ENCODE data around the gene SCUBE1. TPM values are rescaled to one million over a fixed set of nuclear protein-coding genes. Genes with fewer than 3 reads are reported as not detected.

SCUBE1 gene
- total and polyA plus RNA-seq, 2 donors (not counting 3 experiments of a cell fraction or from before 2014, with no cell fraction given), result 0.07 TPM; not detected in 1

GRCh38 chr22:43180670-43181069, 162.5 kb downstream of the SCUBE1 start:
- no TSS peak for BruUV-seq (replicated peaks)
- Histone ChIP-seq H3K4me1 (ENCODE audit: control insufficient read depth, extremely low read depth, insufficient read depth, low read length) (peaks cover 15% of the 10 kb centered on the region), H3K79me2 (ENCODE audit: control insufficient read depth, insufficient read depth, low read length) (peaks cover 4% of the 10 kb centered on the region), H3K4me2 (ENCODE audit: insufficient read depth, low read length) (no peak overlapping the region), H3K27ac (ENCODE audit: insufficient read depth, low read depth, low read length) (no peak overlapping the region), H3K9ac (replicated peaks; ENCODE audit: extremely low read depth, insufficient read depth, low read length) (no peak overlapping the region), H3K9me1 (replicated peaks; ENCODE audit: control insufficient read depth, extremely low read depth, insufficient read depth, low read length) (no peaks in the 10 kb centered on the region), H3K27me3 (ENCODE audit: control insufficient read depth in 2 of 2, insufficient read depth in 2 of 2, low read length in 2 of 2) (no peaks in the 10 kb centered on the region), H2AFZ (ENCODE audit: low read depth, low read length) (no peak overlapping the region), H4K20me1 (replicated peaks; ENCODE audit: control insufficient read depth, extremely low read depth, insufficient read depth, low read length) (no peaks in the 10 kb centered on the region), H3K36me3 (ENCODE audit: control insufficient read depth in 2 of 2, extremely low read depth in 1 of 2, insufficient read depth in 2 of 2, low read length in 2 of 2) (peaks cover 5 to 8% of the 10 kb centered on the region in 2 experiments), H3K9me3 (replicated peaks; ENCODE audit: control insufficient read depth, insufficient read depth, low read length) (no peaks in the 10 kb centered on the region), H3K4me3 (replicated peaks in 1 of 3; ENCODE audit: insufficient read depth in 1 of 3, low read depth in 1 of 3, low read length in 3 of 3) (no peak overlapping the region)
- POLR2A ChIA-PET, result no interaction called here
- CTCF ChIA-PET, result no interaction called here
- no peak for FAIRE-seq
- no peak for DNase-seq (ENCODE audit: low read depth, low spot score)
- TF ChIP-seq JUN (IDR thresholded peaks at IDR 0.05; ENCODE audit: borderline replicate concordance, insufficient read depth, insufficient read length, low read depth) (no peak), FOS (IDR thresholded peaks at IDR 0.05; ENCODE audit: borderline replicate concordance, insufficient read depth, low read length) (no peak), EZH2 (IDR thresholded peaks at IDR 0.05; ENCODE audit: borderline replicate concordance, low read depth, low read length, severe bottlenecking) (no peak), POLR2AphosphoS5 (IDR thresholded peaks at IDR 0.05; ENCODE audit: insufficient read depth, low read depth, low read length) (no peak), CTCF (IDR thresholded peaks at IDR 0.05; ENCODE audit: extremely low read depth in 1 of 2, insufficient read depth in 1 of 2, low read depth in 1 of 2, low read length in 2 of 2) (no peak), MYC (IDR thresholded peaks at IDR 0.05; ENCODE audit: low read depth, low read length) (no peak), POLR2A (IDR thresholded peaks at IDR 0.05; ENCODE audit: low read depth, low read length) (no peak), GATA2 (IDR thresholded peaks at IDR 0.05; ENCODE audit: insufficient read depth, insufficient read length, low read depth, low read length) (no peak)
- TF ChIP-seq, protein P1, sequence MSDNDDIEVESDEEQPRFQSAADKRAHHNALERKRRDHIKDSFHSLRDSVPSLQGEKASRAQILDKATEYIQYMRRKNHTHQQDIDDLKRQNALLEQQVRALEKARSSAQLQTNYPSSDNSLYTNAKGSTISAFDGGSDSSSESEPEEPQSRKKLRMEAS (IDR thresholded peaks at IDR 0.05; ENCODE audit: insufficient read depth, insufficient read length), result no peak
- dilution Hi-C loops (cut with MboI; ENCODE audit: extremely low pct_ligation_motif_present, low sequenced_read_pairs) (no loop called here), intact Hi-C loops (cut with micrococcal nuclease) (no loop called here)

All from endothelial cell of umbilical vein (primary cell).